HPDE6-E6E7 (cell line): Measurements from ENCODE around the gene FIP1L1.
A peak's percentile ranks its signal among the peaks of the same experiment; 100 is the strongest.

Source experiments
- DNase-seq: peaks from one replicate; pipeline ENCODE4 v3.0.0; 2011; ENCODE audit warnings: missing footprints; ENCODE audit errors: extremely low spot score

Gene FIP1L1

GRCh38 chr4:53476232-53477037, 99.0 kb downstream of the FIP1L1 start:
- DNase-seq: peak; percentile 74

GRCh38 chr4:53477038-53477565, 99.7 kb downstream of the FIP1L1 start:
- peak; percentile 61 for DNase-seq

GRCh38 chr4:53477636-53478035, 100.2 kb downstream of the FIP1L1 start:
- DNase-seq: no peak

- peak; percentile 37 for DNase-seq
These were observed 101.4 kb downstream of the FIP1L1 start for GRCh38 chr4:53478671-53479456.

GRCh38 chr4:53479736-53480525, 102.5 kb downstream of the FIP1L1 start:
- peak; percentile 14 for DNase-seq

- DNase-seq: no peak
These were observed 103.5 kb downstream of the FIP1L1 start for GRCh38 chr4:53480909-53481308.

- no peak for DNase-seq
These were observed 104.1 kb downstream of the FIP1L1 start for GRCh38 chr4:53481586-53481985.

GRCh38 chr4:53483250-53483649, 105.8 kb downstream of the FIP1L1 start:
- no peak for DNase-seq

GRCh38 chr4:53484911-53485657, 107.6 kb downstream of the FIP1L1 start:
- no peak for DNase-seq

GRCh38 chr4:53485658-53486040, 108.2 kb downstream of the FIP1L1 start:
- no peak for DNase-seq

- no peak for DNase-seq
These were observed 110.3 kb downstream of the FIP1L1 start for GRCh38 chr4:53487766-53488165.

- DNase-seq: no peak
These were observed 111.9 kb downstream of the FIP1L1 start for GRCh38 chr4:53489279-53489889.

- DNase-seq: no peak
These were observed 112.9 kb downstream of the FIP1L1 start for GRCh38 chr4:53490161-53490956.

- DNase-seq: peak; percentile 44
These were observed 113.7 kb downstream of the FIP1L1 start for GRCh38 chr4:53490965-53491622.

- no peak for DNase-seq
These were observed 117.4 kb downstream of the FIP1L1 start for GRCh38 chr4:53494851-53495250.

GRCh38 chr4:53497487-53498244, 120.2 kb downstream of the FIP1L1 start:
- DNase-seq: no peak

GRCh38 chr4:53498706-53499105, 121.3 kb downstream of the FIP1L1 start:
- no peak for DNase-seq

GRCh38 chr4:53499791-53500190, 122.3 kb downstream of the FIP1L1 start:
- no peak for DNase-seq

GRCh38 chr4:53500546-53500945, 123.1 kb downstream of the FIP1L1 start:
- DNase-seq: no peak
